H1 (cell line): Measurements from ENCODE around the gene CDHR2. TPM values are rescaled to one million over a fixed set of nuclear protein-coding genes. Genes with fewer than 3 reads are reported as not detected.

ENCODE experiments used
- CTCF ChIA-PET: fragments of 300-600 bp; sonication (Branson Sonifier 250); formaldehyde crosslinking; loops from one replicate; lab custom pipeline; 2021; ENCODE audit not compliant: partially characterized antibody; lab: Charles Lee
- POLR2A ChIA-PET: fragments of 300-600 bp; sonication (Branson Sonifier 250); formaldehyde crosslinking; loops from one replicate; lab custom pipeline; 2021; ENCODE audit warnings: inconsistent platforms; ENCODE audit not compliant: partially characterized antibody; lab: Charles Lee
- DNase-seq, 2 experiments: peaks; one replicate each; pipeline versions ENCODE4 v3.0.0 to v3.0.0-alpha.2; 2010 to 2022; ENCODE audit warnings: low spot score in 2 of 2, low read depth in 1 of 2, mixed read lengths in 1 of 2
- FAIRE-seq: peaks from 2 replicates; lab custom pipeline; 2011; peaks lifted over from hg19 to GRCh38; lab: Jason Lieb, UNC
- H2AFZ ChIP-seq: 2 replicates; pipeline ENCODE4 v1.8.1; 2012; ENCODE audit warnings: low read length, inconsistent platforms
- H2AK5ac ChIP-seq: 2 replicates; pipeline ENCODE4 v1.6.1; 2013; ENCODE audit warnings: low read depth, low read length
- H2BK120ac ChIP-seq: replicated peaks from 2 replicates; pipeline ENCODE3; 2013; ENCODE audit warnings: low read depth, low read length, inconsistent platforms
- H2BK12ac ChIP-seq: 2 replicates; pipeline ENCODE4 v1.6.1; 2013; ENCODE audit warnings: low read depth, low read length
- H2BK15ac ChIP-seq: 2 replicates; pipeline ENCODE4 v1.6.1; 2013; ENCODE audit warnings: low read length
- H2BK20ac ChIP-seq: 2 replicates; pipeline ENCODE4 v1.6.1; 2013; ENCODE audit warnings: low read length
- H2BK5ac ChIP-seq: 2 replicates; pipeline ENCODE4 v1.6.1; 2013; ENCODE audit warnings: low read depth, low read length
- H3K14ac ChIP-seq: 2 replicates; pipeline ENCODE4 v1.6.1; 2013; ENCODE audit warnings: inconsistent platforms; ENCODE audit not compliant: insufficient read length
- H3K18ac ChIP-seq: 2 replicates; pipeline ENCODE4 v1.6.1; 2013; ENCODE audit warnings: low read length; ENCODE audit errors: extremely low read depth
- H3K23ac ChIP-seq: 2 replicates; pipeline ENCODE4 v1.6.1; 2013; ENCODE audit warnings: inconsistent platforms; ENCODE audit not compliant: insufficient read length
- H3K23me2 ChIP-seq: 2 replicates; pipeline ENCODE4 v1.6.1; 2013; ENCODE audit warnings: low read depth, low read length
- H3K27ac ChIP-seq: 2 replicates; pipeline ENCODE4 v1.6.1; 2011; ENCODE audit warnings: low read depth, low read length, inconsistent platforms
- H3K27me3 ChIP-seq, 4 experiments: replicated peaks in 1 of 4; 1 replicate in 1 of 4; 2 replicates in 3 of 4; pipeline versions ENCODE4 v1.6.1 to v1.8.1; 2011 to 2013; ENCODE audit warnings: low read length in 3 of 4, mild to moderate bottlenecking in 3 of 4, inconsistent platforms in 2 of 4, mixed read lengths in 2 of 4, moderate library complexity in 1 of 4; ENCODE audit not compliant: control insufficient read depth in 3 of 4, insufficient read depth in 3 of 4; ENCODE audit errors: extremely low read depth in 1 of 4
- H3K36me3 ChIP-seq, 4 experiments: 2 replicates each; pipeline versions ENCODE4 v1.6.1 to v1.8.1; 2011 to 2013; ENCODE audit warnings: mild to moderate bottlenecking in 4 of 4, low read length in 3 of 4, moderate library complexity in 2 of 4, control low read depth in 1 of 4, inconsistent platforms in 1 of 4; ENCODE audit not compliant: insufficient read depth in 4 of 4, control insufficient read depth in 2 of 4
- H3K4ac ChIP-seq: replicated peaks from 2 replicates; pipeline ENCODE3; 2013; ENCODE audit warnings: low read length, low read depth, mixed read lengths, inconsistent platforms; ENCODE audit not compliant: insufficient read length
- H3K4me1 ChIP-seq, 4 experiments: replicated peaks in 1 of 4; 1 replicate in 1 of 4; 2 replicates in 3 of 4; pipeline versions ENCODE4 v1.6.1 to v1.8.1; 2011 to 2013; ENCODE audit warnings: low read length in 3 of 4, inconsistent platforms in 2 of 4, mixed read lengths in 1 of 4; ENCODE audit not compliant: insufficient read depth in 4 of 4, control insufficient read depth in 3 of 4
- H3K4me2 ChIP-seq, 2 experiments: 2 replicates each; pipeline versions ENCODE4 v1.6.1 to v1.8.1; 2011 to 2013; ENCODE audit warnings: low read depth in 2 of 2, low read length in 2 of 2, control low read depth in 1 of 2, inconsistent platforms in 1 of 2, mild to moderate bottlenecking in 1 of 2; ENCODE audit not compliant: insufficient read depth in 1 of 2
- H3K4me3 ChIP-seq, 4 experiments: fragments of 200-600, 300-600 bp in 1 of 4; sonication (generic), shearing (Covaris generic), sonication (Bioruptor Twin) in 1 of 4; 2 replicates each; pipeline versions ENCODE4 v1.5.1 to v1.8.1; 2011 to 2016; ENCODE audit warnings: low read length in 4 of 4, low read depth in 3 of 4, control low read depth in 2 of 4, inconsistent platforms in 2 of 4, mild to moderate bottlenecking in 2 of 4, mixed read lengths in 1 of 4, moderate library complexity in 1 of 4; ENCODE audit not compliant: insufficient read depth in 2 of 4; ENCODE audit errors: extremely low read depth in 1 of 4
- H3K56ac ChIP-seq: replicated peaks from 2 replicates; pipeline ENCODE3; 2013; ENCODE audit warnings: low read depth, mild to moderate bottlenecking, mixed read lengths, low read length, inconsistent platforms; ENCODE audit not compliant: insufficient read length
- H3K79me1 ChIP-seq: 2 replicates; pipeline ENCODE4 v1.6.1; 2013; ENCODE audit warnings: low read depth, low read length, control low read depth
- H3K79me2 ChIP-seq, 2 experiments: 2 replicates each; pipeline versions ENCODE4 v1.6.1 to v1.8.1; 2012 to 2013; ENCODE audit warnings: low read length in 2 of 2, mild to moderate bottlenecking in 2 of 2, inconsistent platforms in 1 of 2; ENCODE audit not compliant: insufficient read depth in 2 of 2, control insufficient read depth in 1 of 2
- H3K9ac ChIP-seq, 4 experiments: replicated peaks in 1 of 4; 1 replicate in 1 of 4; 2 replicates in 3 of 4; pipeline versions ENCODE4 v1.6.1 to v1.8.1; 2011 to 2013; ENCODE audit warnings: low read depth in 3 of 4, low read length in 3 of 4, control low read depth in 2 of 4, mild to moderate bottlenecking in 2 of 4, moderate library complexity in 2 of 4, inconsistent platforms in 1 of 4; ENCODE audit errors: extremely low read depth in 1 of 4
- H3K9me3 ChIP-seq, 2 experiments: 2 replicates each; pipeline versions ENCODE4 v1.6.1 to v1.8.1; 2012 to 2013; ENCODE audit warnings: mild to moderate bottlenecking in 2 of 2, moderate library complexity in 2 of 2, control low read depth in 1 of 2, inconsistent platforms in 1 of 2, low read depth in 1 of 2, low read length in 1 of 2, mixed read lengths in 1 of 2; ENCODE audit not compliant: insufficient read depth in 2 of 2
- H4K20me1 ChIP-seq, 2 experiments: replicated peaks in 1 of 2; 2 replicates each; pipeline versions ENCODE3 to v1.8.1; 2011 to 2013; ENCODE audit warnings: inconsistent platforms in 2 of 2, low read length in 2 of 2, mild to moderate bottlenecking in 1 of 2; ENCODE audit not compliant: insufficient read depth in 2 of 2, control insufficient read depth in 1 of 2
- H4K5ac ChIP-seq: 2 replicates; pipeline ENCODE4 v1.6.1; 2013; ENCODE audit warnings: low read length, low read depth, mixed read lengths, inconsistent platforms; ENCODE audit not compliant: insufficient read length
- H4K8ac ChIP-seq: 2 replicates; pipeline ENCODE4 v1.8.0; 2013; ENCODE audit warnings: mild to moderate bottlenecking, moderate library complexity, low read length, inconsistent platforms; ENCODE audit not compliant: insufficient read depth; ENCODE audit errors: extremely low read depth
- H4K91ac ChIP-seq: replicated peaks from 2 replicates; pipeline ENCODE3; 2013; ENCODE audit warnings: low read length, mixed read lengths, inconsistent platforms; ENCODE audit not compliant: insufficient read length
- MAFK ChIP-seq: IDR thresholded peaks from 2 replicates; pipeline ENCODE4 v1.6.1; 2012; ENCODE audit warnings: low read depth, mild to moderate bottlenecking, improper control_type of control experiment, low read length
- SAP30 ChIP-seq: fragments of 300-600 bp; sonication (generic); IDR thresholded peaks from 2 replicates; pipeline ENCODE4 v1.7.1; 2012; ENCODE audit warnings: low read length, moderate library complexity, mild to moderate bottlenecking, inconsistent platforms; ENCODE audit not compliant: insufficient read depth, insufficient replicate concordance
- WGBS, 2 experiments: shearing (Covaris generic) in 1 of 2; methylation state at CpG; one replicate each; pipeline versions ENCODE4 v1.1.6 to v1.1.7; 2013 to 2015; ENCODE audit warnings: low lambda C conversion rate in 2 of 2, mixed read lengths in 2 of 2, inconsistent platforms in 1 of 2, low coverage in 1 of 2, missing lambda C conversion rate in 1 of 2; ENCODE audit not compliant: insufficient replicate concordance in 2 of 2, insufficient coverage in 1 of 2, insufficient read length in 1 of 2; ENCODE audit errors: extremely low coverage in 1 of 2, missing lambda C conversion rate in 1 of 2; 5-methylcytosine and 5-hydroxymethylcytosine counted together
- polyA plus RNA-seq, 7 experiments: library from polyadenylated mRNA; depleted of rRNA in 3 of 7; stranded (reverse) in 5 of 7; unstranded in 2 of 7; fragments of >200 nt in 5 of 7; fragments of 200-250 nt in 2 of 7; gene quantifications; 1 replicate in 5 of 7; 2 replicates in 1 of 7; 4 replicates in 1 of 7; pipeline versions ENCODE4 v1.2.1 to v1.2.3, GENCODE V29; 2011 to 2013; ENCODE audit warnings: missing spikeins in 2 of 7, mixed read lengths in 2 of 7
- total RNA-seq: library from RNA; stranded (reverse); fragmentation: NEBNext Ultra II Directional; extraction: Animal tissue kit (Norgen Biotek cat#: 25700); gene quantifications from 2 replicates; pipeline ENCODE4 v1.2.1, GENCODE V29; 2021

The CDHR2 gene
- total and polyA plus RNA-seq, 2 of the 8 experiments (the other 6 are each of a cell fraction or from before 2014, with no cell fraction given) = 0.02 to 0.43 TPM

DNA sequence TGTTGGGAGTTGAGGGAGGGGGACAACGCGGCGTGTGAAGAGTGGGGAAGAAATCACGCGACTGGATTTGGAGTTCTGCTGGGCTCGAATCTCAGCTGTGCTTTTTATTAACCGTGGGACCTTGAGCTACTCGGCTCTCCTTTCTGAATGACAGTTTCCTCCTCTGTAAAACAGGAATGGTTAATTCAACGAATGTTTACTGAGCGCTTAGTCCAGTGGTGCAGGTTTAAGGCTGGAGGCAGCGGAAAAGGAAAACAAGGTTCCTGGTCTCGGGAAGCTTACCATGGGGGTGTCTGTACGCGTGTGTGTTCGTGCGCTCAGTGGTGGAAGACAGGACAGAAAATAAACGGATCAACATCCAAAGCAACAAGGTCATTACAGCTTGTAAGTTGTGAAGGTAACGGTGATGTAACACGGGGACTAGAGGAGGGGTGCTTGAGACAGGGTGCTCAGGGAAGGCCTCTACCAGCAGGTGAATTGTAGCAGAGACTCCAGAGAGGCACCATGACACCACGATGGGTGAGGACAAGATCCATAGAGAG, 81.6 kb downstream of the CDHR2 start:
- H4K8ac ChIP-seq = no peak overlapping the region
- H3K18ac ChIP-seq = no peak overlapping the region
- no peak overlapping the region for H2BK120ac ChIP-seq
- no peaks in the 10 kb centered on the region for H3K79me1 ChIP-seq
- H2BK20ac ChIP-seq = no peak overlapping the region
- H4K5ac ChIP-seq = no peak overlapping the region
- H3K4me3 ChIP-seq = peak overlapping the region; percentile 81 to 89 (median 84)
- 23% methylated on average over 18 of the region's 20 CpGs; no CpG with 5 or more reads in 1 of the 2 experiments for WGBS, 2 experiments
- peak overlapping the region; percentile 89 to 100 for H3K4me2 ChIP-seq
- TF ChIP-seq SAP30 (peak; percentile 55), MAFK (no peak)
- H4K20me1 ChIP-seq = peaks cover 0 to 3% of the 10 kb centered on the region in 2 experiments
- DNase-seq = no peak
- H3K27me3 ChIP-seq = peaks cover 3 to 40% (median 34%) of the 10 kb centered on the region in 4 experiments
- H2BK12ac ChIP-seq = no peak overlapping the region
- H2AK5ac ChIP-seq = no peak overlapping the region
- no peak for FAIRE-seq
- no peak overlapping the region for H2BK15ac ChIP-seq
- peaks cover 8 to 34% (median 11%) of the 10 kb centered on the region in 4 experiments for H3K4me1 ChIP-seq
- no peak overlapping the region for H3K27ac ChIP-seq
- no peak overlapping the region for H2BK5ac ChIP-seq
- H2AFZ ChIP-seq = no peak overlapping the region
- ChIA-PET CTCF (interaction anchor here (0.7 to 2.5 kb wide), 11 partner anchors 9 to 78 kb away, joined by 3 to 10 read pairs (median 3); no protein-coding TSS in a partner anchor), POLR2A (interaction anchor here (1.0 to 2.7 kb wide), 13 partner anchors 9 to 97 kb away, joined by 3 to 19 read pairs (median 3); partner anchors contain the start of genes RNF44 and TSPAN17)
- no peak overlapping the region for H3K14ac ChIP-seq
- H3K36me3 ChIP-seq = no peaks in the 10 kb centered on the region
- peaks cover 16% of the 10 kb centered on the region for H3K23me2 ChIP-seq
- H3K79me2 ChIP-seq = no peaks in the 10 kb centered on the region
- peaks cover 0 to 3% of the 10 kb centered on the region in 2 experiments; a peak in 1 of 4 replicates for H3K9me3 ChIP-seq
- no peak overlapping the region for H3K23ac ChIP-seq
- H3K4ac ChIP-seq = no peak overlapping the region
- H3K56ac ChIP-seq = no peak overlapping the region
- no peak overlapping the region for H4K91ac ChIP-seq
- 0 out of 7 replicates have a peak overlapping the region, but pooled peaks of 1 of the 4 experiments have one; percentile 4 for H3K9ac ChIP-seq
